GM19240 (cell line): ENCODE results near the gene PXDN.

Experiments
- DNase-seq: peaks from one replicate; pipeline ENCODE4 v3.0.0; 2011; ENCODE audit warnings: low spot score; ENCODE audit not compliant: insufficient read length

Gene PXDN

GRCh38 chr2:1664698-1665097 lies 79.6 kb downstream of the PXDN start:
- no peak for DNase-seq

GRCh38 chr2:1664076-1664605 lies 80.2 kb downstream of the PXDN start:
- DNase-seq: no peak

- DNase-seq: no peak
Observed at GRCh38 chr2:1663621-1664020, 80.7 kb downstream of the PXDN start.

- DNase-seq: no peak
Observed at GRCh38 chr2:1662606-1663180, 81.6 kb downstream of the PXDN start.

GRCh38 chr2:1661891-1662605 lies 82.3 kb downstream of the PXDN start:
- DNase-seq: no peak

GRCh38 chr2:1660656-1661640 lies 83.4 kb downstream of the PXDN start:
- no peak for DNase-seq

- DNase-seq: no peak
Observed at GRCh38 chr2:1659951-1660565, 84.3 kb downstream of the PXDN start.

GRCh38 chr2:1658394-1659151 lies 85.7 kb downstream of the PXDN start:
- no peak for DNase-seq

GRCh38 chr2:1656961-1657841 lies 87.1 kb downstream of the PXDN start:
- no peak for DNase-seq

GRCh38 chr2:1656326-1656960 lies 87.9 kb downstream of the PXDN start:
- no peak for DNase-seq

GRCh38 chr2:1655461-1655860 lies 88.9 kb downstream of the PXDN start:
- no peak for DNase-seq

- DNase-seq: no peak
Observed at GRCh38 chr2:1654696-1655374, 89.5 kb downstream of the PXDN start.

GRCh38 chr2:1653956-1654695 lies 90.2 kb downstream of the PXDN start:
- no peak for DNase-seq

- no peak for DNase-seq
Observed at GRCh38 chr2:1652034-1652790, 92.1 kb downstream of the PXDN start.

- no peak for DNase-seq
Observed at GRCh38 chr2:1651121-1652033, 92.9 kb downstream of the PXDN start.
